ENCODE measurements around the gene PLA2G15.

Gene PLA2G15

DNA sequence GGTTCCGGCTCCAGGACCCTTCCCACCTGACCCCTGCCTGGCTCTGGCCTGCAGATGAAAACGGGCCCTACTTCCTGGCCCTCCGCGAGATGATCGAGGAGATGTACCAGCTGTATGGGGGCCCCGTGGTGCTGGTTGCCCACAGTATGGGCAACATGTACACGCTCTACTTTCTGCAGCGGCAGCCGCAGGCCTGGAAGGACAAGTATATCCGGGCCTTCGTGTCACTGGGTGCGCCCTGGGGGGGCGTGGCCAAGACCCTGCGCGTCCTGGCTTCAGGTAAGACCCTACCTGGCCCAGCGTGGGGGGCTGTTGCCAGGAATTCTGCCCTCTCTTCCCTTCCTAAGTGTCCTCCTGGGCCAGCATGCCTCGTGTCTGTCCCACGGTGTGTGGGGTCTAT, 10.5 kb downstream of the PLA2G15 start:
- DNase-seq = no peak

- DNase-seq = no peak
Measured at GRCh38 chr16:68257251-68257905, 12.2 kb downstream of the PLA2G15 start.

- DNase-seq = no peak
Measured at GRCh38 chr16:68257906-68258800, 13.0 kb downstream of the PLA2G15 start.

DNA sequence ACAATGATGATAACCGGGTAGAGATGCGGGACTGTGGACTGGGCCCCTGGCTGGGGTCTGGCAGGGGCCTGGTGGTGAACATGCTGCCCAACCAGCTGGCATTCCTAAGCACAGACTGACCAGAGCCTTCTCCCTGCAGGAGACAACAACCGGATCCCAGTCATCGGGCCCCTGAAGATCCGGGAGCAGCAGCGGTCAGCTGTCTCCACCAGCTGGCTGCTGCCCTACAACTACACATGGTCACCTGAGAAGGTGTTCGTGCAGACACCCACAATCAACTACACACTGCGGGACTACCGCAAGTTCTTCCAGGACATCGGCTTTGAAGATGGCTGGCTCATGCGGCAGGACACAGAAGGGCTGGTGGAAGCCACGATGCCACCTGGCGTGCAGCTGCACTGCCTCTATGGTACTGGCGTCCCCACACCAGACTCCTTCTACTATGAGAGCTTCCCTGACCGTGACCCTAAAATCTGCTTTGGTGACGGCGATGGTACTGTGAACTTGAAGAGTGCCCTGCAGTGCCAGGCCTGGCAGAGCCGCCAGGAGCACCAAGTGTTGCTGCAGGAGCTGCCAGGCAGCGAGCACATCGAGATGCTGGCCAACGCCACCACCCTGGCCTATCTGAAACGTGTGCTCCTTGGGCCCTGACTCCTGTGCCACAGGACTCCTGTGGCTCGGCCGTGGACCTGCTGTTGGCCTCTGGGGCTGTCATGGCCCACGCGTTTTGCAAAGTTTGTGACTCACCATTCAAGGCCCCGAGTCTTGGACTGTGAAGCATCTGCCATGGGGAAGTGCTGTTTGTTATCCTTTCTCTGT, 14.0 kb downstream of the PLA2G15 start:
- DNase-seq = no peak

DNA sequence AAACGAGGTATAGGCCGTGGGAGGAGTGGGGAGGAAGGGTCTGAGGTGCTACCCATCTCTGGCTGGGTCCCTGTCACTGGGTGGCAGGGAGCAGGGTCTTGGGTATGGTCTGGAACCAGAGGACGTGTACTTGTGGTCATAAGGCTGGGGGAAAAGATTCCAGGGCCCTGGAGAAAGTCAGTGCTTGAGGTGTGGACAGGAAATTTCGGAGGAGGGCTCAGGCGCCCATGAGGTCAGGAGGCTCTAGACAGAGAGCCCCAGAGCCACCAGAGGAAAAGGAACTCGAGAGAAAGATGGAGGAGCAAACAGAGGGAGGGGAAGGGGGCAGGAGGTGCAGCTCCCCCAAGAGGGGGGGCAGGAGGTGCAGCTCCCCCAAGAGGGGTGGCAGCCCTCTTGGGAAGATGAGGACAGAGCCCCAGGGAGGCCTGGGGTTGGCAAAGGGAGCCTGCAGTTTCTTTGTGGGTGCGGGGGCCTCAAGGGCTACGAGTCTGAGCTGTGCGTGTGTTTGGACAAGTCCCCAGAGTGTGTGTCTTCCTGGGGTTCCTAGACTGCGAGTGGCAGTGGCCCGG, 18.5 kb downstream of the PLA2G15 start:
- no peak for DNase-seq

DNA sequence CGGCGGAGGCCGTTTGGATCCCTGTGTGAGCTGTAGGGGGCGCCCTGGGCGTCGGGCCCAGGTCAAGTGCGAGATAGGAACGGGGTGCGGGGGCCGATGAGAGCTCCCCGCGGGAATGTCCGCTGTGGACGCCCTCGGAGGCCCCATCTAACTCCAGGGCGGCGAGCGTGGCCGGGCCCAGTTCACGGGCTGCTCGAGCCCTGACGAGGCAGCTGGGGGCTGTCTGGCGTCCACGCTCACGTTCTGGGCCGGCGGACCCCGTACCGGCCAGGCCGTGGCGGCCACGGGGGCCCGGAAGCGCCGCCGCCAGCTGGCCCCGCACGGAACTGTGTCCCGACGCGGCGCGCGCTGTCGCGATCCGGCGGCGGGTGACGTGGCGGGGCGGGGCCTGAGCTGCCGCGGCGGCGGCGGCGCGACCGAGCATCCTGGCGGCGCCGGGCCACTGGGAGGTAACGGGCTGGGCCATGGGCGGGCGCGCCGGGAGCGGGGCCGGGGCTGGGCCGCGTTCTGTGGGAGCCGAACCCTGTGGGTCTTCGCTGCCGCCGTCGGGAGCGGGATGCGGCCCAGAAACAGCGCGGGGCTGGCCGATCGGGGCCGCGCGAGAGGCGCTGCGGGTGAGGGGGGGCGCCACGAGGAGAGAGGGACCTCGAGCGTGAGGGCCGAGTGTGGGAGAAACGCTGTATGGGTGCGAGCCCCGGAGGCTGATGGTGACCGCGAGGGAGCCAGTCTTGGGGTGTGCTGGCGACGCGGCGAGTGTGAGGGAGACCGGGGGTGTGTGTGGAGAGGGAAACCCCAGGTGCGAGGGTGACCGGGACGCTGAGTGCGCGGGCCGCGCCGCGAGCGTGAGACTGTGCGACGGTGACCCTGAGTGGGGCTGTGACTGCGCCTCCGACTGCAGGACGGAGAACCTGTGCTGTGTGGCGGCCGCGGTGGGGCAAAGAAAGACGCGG, 19.2 kb downstream of the PLA2G15 start, which contains the start of gene SLC7A6:
Gene SLC7A6, plus strand, starts transcription at position 399 of the 950 bp plus-strand sequence. CDS start 10,201 bp downstream, outside the sequence.
- DNase-seq = peak; percentile 80

- DNase-seq = peak; percentile 77
Measured at GRCh38 chr16:68265078-68265920, 20.1 kb downstream of the PLA2G15 start.

DNA sequence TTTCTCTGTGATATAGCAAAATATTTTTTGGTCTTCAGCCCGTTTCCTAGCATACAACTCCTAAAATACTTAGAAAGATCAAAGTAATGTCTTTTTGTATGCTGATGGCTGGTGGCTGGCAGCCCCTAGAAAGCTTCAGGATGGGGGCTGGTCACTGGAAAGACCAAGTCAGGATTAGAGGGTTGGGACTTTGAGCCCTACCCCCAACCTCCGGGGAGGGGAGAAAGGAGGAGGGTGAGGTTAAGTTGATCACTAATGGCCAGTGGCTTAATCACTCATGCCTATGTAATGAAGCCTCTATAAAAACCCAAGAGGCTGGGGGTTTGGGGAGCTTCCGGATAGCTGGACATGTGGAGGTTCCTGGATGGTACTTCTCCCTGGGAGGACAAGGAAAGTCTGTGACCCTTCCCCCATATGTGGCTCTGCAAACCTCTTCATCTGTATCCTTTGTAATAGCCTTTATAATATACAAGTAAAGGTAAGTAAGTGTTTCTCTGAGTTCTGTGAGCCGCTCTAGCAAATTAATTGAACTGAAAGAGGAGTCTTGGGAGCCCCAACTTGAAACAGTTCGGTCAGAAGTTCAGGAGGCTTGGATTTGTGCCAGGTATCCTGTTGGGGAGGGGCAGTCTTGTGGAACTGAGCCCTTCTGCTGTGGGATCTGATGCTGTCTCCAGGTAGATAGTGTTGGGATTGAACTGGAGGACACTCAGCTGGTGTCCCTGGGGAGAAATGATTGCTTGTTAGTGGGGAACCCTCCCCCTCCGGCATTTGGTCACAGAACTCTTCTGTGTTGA, 22.6 kb downstream of the PLA2G15 start:
- DNase-seq = no peak

- no peak for DNase-seq
Measured at GRCh38 chr16:68269793-68270192, 24.6 kb downstream of the PLA2G15 start.

DNA sequence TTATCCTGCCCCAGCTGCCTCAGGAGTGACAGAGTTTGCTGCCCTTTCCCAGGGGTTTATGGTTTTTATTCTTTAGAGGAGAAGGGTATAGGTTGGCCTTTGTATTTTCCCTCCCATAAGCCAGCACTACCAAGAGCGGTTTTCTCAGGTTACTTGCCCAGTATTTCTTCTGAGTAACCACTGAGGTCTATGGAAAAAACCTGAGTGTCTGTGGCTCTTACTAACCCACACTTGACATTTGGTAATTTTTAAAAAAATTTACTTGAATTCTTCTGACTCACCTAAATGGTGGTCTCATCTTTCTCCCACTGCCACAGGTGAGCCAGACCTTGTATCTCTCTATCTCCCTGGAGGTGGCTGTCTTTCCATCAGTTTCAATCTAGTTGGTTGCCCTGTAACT, 25.2 kb downstream of the PLA2G15 start:
- no peak for DNase-seq

DNA sequence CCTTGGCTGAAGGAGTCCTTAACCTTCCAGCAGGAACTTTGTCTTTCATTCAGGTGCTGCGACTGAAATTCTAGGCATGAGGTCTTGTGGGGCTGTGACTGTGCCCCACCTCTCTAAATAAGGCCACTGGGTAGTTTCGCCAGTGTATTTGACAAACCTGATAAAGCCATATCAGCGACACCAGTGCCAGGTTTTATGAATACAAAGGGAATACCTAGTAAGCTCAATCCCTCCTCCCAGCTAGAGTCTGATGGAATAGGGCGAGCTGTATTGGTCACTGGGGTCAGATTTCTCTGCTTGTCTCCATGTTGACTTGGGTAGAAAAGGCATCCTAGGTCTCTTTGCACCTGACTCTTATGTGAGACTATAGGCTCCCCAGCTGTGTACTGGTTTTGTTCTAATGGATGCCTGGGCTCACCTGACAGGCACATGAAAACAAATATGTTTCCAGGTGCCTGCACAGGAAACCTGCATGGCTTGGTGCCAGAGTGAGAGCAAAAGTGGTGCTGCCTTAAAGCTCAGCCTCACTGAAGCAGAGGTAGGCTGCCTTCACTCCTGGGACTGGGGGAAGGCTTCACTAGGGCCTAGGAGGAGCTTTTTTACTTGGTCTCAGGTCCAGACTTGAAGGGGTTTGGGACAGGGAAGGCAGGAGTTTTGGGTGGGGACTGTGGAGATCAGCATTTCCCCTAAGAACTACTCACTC, 27.5 kb downstream of the PLA2G15 start:
- DNase-seq = no peak

DNA sequence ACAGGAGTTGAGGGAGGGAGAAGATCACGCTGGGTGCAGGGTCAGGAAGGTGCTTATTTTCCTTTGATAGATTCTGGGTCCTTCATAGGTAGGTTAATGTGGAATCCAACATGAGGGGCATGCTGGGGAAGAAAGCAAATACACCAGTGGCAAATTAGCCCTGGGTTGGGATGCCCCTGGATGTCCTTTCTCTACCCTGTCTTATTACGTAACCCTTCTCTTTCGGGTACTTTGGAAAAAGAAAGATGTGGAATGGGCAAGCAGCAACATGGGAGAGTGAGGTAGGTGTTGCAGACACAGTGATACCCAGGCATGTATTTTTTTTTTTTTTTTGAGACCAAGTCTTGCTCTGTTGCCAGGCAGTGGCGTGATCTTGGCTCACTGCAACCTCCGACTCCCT, 28.3 kb downstream of the PLA2G15 start:
- no peak for DNase-seq

- DNase-seq = no peak
Measured at GRCh38 chr16:68273896-68274295, 28.7 kb downstream of the PLA2G15 start.

DNA sequence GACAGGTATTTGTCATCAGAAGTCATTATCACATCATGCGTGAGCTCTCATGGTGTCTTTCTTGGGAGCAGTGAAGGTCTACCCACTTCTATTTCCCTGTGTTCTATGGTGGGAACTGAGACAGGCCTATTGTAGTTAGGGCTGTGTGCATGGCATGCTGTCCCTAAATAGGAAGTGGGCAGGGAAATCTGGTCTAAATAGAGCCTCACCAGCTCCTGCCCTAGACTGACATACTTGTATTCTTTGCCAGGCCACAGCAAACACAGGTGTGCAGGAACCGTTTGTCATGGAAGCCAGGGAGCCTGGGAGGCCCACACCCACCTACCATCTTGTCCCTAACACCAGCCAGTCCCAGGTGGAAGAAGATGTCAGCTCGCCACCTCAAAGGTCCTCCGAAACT, 29.3 kb downstream of the PLA2G15 start:
- DNase-seq = no peak

DNA sequence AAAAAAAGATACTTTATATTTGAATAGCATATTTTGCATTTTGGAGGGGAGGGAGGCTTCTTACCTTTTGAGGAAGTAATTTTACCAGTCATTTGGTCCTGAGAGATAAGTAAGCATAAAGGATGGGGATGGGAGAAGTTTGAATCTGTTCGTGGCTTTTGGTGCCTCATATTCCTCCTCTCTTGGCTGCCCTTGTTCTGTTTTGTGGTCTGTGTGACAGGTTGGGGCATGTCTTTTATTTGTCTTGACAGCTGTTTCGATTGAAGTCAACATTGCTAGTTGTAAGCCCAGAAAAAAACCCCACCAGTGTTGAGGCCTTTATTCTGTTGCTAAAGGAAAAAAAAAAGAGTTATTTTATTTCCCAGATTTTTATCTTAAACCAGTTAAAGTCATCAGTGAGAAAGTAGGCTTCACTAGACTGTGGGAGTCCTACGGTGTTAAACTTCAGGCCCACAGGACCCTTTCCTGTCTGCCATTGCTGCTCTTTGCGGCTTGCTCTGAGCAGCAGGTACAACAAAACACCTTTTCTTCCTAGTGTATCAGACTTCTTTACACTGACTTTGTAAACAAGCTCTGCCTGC, 30.5 kb downstream of the PLA2G15 start:
- DNase-seq = no peak

DNA sequence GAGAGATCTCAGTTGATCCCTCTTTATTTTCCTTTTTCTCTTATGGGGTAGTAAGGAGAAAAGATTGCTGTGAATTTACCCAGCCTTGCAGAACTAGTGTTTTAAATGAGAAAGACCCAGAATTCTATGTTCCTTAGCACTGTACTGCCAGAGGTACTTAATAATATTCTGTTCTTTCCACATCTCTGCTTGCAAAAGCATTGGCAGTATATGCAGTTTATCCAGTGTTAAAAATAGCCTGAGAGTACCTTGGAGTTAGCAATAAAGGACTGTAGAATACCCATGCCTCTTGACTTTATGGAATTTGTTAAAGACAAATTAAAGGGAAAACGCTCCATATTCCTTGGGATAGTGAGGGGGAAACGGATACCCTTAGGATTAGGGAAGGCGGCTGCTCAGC, 31.1 kb downstream of the PLA2G15 start:
- DNase-seq = no peak

DNA sequence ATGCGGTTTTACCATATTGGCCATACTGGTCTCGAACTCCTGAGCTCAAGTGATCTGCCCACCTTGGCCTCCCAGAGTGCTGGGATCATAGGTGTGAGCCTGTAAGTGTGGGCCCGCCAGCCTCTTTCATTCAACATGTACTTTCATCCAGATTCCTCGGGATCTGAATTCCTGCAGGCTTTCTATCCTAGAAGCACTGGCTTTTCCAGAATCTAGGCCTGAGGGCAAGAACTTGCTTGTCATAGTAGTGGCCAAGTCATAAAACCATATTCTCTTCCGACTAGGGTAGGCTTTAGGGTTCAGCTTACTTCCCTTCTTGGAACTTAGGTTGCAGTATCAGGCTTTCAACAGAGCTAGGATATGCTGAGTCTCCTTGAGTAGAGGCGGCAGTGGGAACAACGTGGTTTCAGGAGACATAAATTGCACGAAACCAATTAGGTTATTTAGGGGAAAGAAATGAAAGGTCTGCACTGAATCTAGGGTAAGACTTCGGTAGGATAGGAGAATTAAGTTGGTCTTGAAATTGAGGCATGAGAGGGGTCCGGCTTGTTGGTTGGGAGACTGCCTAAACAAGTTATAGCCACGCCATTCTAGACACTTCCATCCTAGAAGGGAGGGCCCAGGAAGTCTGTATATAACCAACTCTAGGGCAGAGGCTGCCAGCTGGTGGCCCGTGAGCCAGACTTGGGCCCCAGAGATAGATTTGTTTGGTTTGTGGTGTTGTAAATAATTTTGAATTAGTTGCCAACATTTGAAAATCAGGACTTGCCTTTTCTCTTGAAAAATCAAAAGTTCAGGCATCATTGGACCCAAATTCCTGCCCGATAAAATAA, 34.8 kb downstream of the PLA2G15 start:
- no peak for DNase-seq

Data from fibroblast of skin of right biceps (primary cell).